ENCODE measurements around the gene GRK6.
A peak's percentile ranks its signal among the peaks of the same experiment; 100 is the strongest.

The GRK6 gene

GRCh38 chr5:177426566-177427210 lies at the start of gene GRK6:
TSS of gene GRK6 (plus strand) at chr5:177426676. CDS start at chr5:177426846, 170 bp downstream.
- Mint-ChIP-seq H3K9me3 (no peaks in the 10 kb centered on the region), H3K4me1 (peaks cover 15% of the 10 kb centered on the region), H3K27ac (peak within 1 kb of the TSS; percentile 79 to 97 (median 96)), H3K27me3 (ENCODE audit: low read depth) (peaks cover 4% of the 10 kb centered on the region), H3K36me3 (ENCODE audit: low read depth) (peaks cover 5% of the 10 kb centered on the region), H3K4me3 (peak within 1 kb of the TSS; percentile 88 to 91 (median 90))
- TF ChIP-seq CTCF (IDR thresholded peaks at IDR 0.05; ENCODE audit: unreplicated experiment in 3 of 3): no peak

- no peaks in the 10 kb centered on the region for H3K9me3 Mint-ChIP-seq
- H3K4me3 Mint-ChIP-seq: no peak overlapping the region
- H3K36me3 Mint-ChIP-seq (ENCODE audit: low read depth): no peaks in the 10 kb centered on the region
- H3K27me3 Mint-ChIP-seq (ENCODE audit: low read depth): peaks cover 19% of the 10 kb centered on the region
- peaks cover 17% of the 10 kb centered on the region for H3K4me1 Mint-ChIP-seq
- H3K27ac Mint-ChIP-seq: peak overlapping the region in 1 of 3 experiments; percentile 98
- no peak for TF ChIP-seq CTCF (IDR thresholded peaks at IDR 0.05; ENCODE audit: unreplicated experiment in 3 of 3)
Measured at GRCh38 chr5:177377851-177378776, 48.4 kb upstream of the GRK6 start.

GRCh38 chr5:177378884-177379883 lies 47.3 kb upstream of the GRK6 start:
- H3K36me3 Mint-ChIP-seq (ENCODE audit: low read depth): no peaks in the 10 kb centered on the region
- H3K27me3 Mint-ChIP-seq (ENCODE audit: low read depth): peaks cover 24% of the 10 kb centered on the region
- H3K9me3 Mint-ChIP-seq: no peaks in the 10 kb centered on the region
- peak overlapping the region in 1 of 3 experiments; percentile 14 for H3K4me3 Mint-ChIP-seq
- no peak for TF ChIP-seq CTCF (IDR thresholded peaks at IDR 0.05; ENCODE audit: unreplicated experiment in 3 of 3)
- H3K27ac Mint-ChIP-seq: peak overlapping the region in 2 of 3 experiments; percentile 87 to 98
- peaks cover 17% of the 10 kb centered on the region for H3K4me1 Mint-ChIP-seq

GRCh38 chr5:177380805-177381126 lies 45.7 kb upstream of the GRK6 start:
- no peak for TF ChIP-seq CTCF (IDR thresholded peaks at IDR 0.05; ENCODE audit: unreplicated experiment in 3 of 3)
- Mint-ChIP-seq H3K4me3 (no peak overlapping the region), H3K27ac (peak overlapping the region; percentile 5 to 52 (median 15)), H3K4me1 (peaks cover 17% of the 10 kb centered on the region), H3K27me3 (ENCODE audit: low read depth) (peaks cover 30% of the 10 kb centered on the region), H3K9me3 (peaks cover 2% of the 10 kb centered on the region), H3K36me3 (ENCODE audit: low read depth) (no peaks in the 10 kb centered on the region)

- TF ChIP-seq CTCF (IDR thresholded peaks at IDR 0.05; ENCODE audit: unreplicated experiment in 3 of 3): peak in 2 of 3 experiments; percentile 13 to 23
- H3K27me3 Mint-ChIP-seq (ENCODE audit: low read depth): peaks cover 30% of the 10 kb centered on the region
- H3K27ac Mint-ChIP-seq: peak overlapping the region; percentile 33 to 85 (median 64)
- no peaks in the 10 kb centered on the region for H3K36me3 Mint-ChIP-seq (ENCODE audit: low read depth)
- peak overlapping the region in 1 of 3 experiments; percentile 6 for H3K4me3 Mint-ChIP-seq
- peaks cover 17% of the 10 kb centered on the region for H3K4me1 Mint-ChIP-seq
- H3K9me3 Mint-ChIP-seq: peaks cover 2% of the 10 kb centered on the region
Measured at GRCh38 chr5:177382423-177383029, 44.0 kb upstream of the GRK6 start.

Measured in nephron (organoid).